GM21423 (cell line): Measurements from ENCODE around the gene TRAPPC5.

Source experiments
- ATAC-seq: cut with Tn5 transposase; IDR thresholded peaks from one replicate; pipeline ENCODE4 v1.9.1; 2021; ENCODE audit warnings: mild to moderate bottlenecking, moderate library complexity; ENCODE audit not compliant: unreplicated experiment

The TRAPPC5 gene

DNA sequence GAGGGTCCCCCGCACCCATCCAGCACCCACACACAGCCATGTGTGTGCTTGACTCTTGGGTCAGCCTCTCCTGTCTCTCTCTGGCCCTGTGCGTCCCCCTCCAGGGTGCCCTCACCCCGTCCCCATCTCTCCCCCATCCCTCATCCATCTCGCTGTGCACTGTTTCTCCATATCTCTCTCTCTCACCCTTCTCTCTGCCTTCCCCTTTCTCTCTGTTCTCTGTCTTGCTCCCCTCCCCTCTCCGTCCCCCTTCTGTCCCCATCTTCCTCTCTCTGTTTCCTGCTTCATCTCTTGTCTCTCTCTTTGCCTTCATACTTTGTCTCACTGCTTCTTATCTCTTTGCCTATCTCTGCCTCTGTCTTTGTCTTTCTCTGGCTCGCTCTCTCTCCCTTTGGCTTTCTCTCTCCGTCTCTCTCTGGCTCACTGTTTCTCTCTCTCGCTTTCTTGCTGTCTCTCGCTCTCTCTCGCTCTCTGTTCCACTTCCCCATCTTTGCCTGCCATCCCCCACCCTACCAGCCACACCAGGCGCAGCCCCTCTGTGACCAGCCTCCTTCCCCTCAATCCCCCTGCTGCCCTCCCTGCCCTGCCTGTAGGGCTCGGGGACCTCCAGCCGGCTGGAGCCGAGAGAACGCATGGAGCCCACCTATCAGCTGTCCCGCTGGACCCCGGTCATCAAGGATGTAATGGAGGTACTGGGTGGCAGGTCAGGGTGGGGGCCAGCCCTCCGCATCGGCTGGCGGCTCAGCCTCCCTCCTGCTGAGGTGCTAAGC, 34.8 kb upstream of the TRAPPC5 start:
- no peak for ATAC-seq

DNA sequence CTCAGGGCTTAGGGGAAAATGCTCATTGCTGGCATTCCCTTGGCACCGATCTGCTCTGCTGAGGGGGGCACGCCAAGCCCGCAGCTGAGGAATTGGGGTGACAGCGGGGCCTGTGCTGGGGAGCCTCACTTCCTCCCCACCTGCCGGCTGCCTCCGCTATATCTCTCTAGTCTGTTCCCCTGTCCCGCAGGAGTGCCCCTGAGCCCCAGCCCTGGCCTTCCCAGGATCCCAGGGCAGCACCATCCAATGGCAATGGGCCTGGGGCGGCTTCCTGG, 34.3 kb upstream of the TRAPPC5 start:
- no peak for ATAC-seq

DNA sequence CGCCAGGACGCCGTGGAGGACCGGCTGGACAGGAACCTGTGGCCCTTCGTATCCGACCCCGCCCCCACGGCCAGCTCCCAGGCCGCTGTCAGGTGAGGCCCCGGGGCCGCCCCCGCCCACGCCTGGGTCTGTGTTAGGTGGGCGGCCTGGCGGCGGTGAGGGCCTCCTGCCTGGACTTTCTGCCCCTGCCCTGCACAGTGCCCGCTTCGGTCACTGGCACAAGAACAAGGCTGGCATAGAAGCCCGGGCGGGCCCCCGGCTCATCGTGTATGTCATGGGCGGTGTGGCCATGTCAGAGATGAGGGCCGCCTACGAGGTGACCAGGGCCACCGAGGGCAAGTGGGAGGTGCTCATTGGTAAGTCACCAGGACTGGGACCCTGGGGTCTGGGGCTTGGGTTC, 33.5 kb upstream of the TRAPPC5 start:
- ATAC-seq, result no peak

DNA sequence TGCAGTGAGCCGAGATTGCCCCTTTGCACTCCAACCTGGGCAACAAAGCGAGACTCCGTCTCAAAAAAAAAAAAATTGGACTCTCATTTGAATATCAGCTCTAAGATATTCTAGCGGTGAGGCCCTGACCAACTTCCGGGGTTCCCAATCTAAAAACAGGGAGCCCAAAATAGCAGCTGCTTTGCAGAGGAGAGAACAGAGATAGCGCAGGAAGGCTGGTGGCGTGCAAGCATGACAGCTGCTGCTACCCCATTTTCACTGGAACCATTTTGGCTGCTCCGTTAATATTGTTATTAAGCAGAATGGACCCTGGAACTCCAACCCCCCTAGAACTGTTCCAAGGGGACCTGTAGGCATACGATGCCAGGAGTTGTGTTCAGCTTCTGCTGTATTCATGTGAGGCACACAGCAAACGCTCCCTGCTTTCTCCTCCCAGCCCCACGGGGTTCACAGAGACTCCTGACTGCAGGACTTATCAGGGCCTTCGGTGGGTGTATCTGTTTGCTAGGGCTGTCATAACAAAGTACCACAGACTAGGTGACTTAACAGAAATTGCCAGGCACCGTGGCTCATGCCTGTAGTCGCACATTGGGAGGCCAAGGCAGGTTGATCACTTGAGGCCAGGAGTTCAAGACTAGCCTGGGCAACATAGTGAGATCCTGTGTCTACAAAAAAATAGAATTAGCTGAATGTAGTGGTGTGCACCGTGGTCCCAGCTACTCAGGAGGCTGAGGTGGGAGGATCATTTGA, 32.2 kb upstream of the TRAPPC5 start:
- ATAC-seq, result no peak

DNA sequence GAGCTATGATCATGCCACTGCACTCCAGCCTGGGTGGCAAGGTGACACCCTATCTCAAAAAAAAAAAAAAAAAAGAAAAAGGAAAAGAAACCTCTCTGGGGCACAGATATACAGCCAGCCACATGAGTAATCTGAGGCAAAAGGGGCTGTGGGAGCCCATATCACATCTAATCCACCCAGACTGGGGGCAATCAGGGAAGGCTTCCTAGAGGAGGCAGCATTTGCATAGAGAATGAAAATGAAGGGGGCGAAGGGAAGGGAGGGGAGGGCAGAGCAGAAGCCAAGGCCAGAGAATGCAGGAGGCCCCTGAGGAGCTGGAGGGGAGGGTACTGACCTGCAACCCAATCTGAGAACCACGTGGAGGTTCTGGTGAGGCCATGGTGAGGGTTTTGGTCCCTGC, 30.5 kb upstream of the TRAPPC5 start:
- no peak for ATAC-seq

DNA sequence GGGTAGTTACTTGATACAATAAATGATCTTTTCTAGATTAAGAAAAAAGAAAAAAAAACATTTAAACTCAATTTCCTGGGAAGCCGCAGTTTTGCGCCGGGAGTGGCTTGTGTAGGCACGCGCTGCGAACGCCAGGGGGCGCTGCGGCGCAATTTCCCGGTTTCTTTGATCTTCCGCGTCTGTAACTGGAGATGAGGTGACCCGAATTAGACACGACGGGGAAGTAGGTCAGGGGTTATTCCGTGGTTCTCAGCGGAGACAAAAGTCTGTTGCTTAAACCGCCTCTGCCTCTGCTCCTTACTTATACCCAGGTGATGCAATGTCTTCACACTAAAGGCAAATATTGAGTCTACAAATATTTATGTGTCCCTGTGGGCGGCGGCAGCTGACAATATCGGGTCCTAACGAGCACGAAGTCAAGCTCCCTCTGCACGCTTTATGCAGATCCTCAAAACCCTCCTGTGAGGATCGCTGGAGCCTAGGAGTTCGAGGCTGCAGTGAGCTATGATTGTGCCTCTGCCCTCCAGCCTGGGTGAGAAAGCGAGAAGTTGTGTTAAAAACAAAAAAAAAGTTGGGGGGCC, 28.5 kb upstream of the TRAPPC5 start:
- ATAC-seq, result no peak

DNA sequence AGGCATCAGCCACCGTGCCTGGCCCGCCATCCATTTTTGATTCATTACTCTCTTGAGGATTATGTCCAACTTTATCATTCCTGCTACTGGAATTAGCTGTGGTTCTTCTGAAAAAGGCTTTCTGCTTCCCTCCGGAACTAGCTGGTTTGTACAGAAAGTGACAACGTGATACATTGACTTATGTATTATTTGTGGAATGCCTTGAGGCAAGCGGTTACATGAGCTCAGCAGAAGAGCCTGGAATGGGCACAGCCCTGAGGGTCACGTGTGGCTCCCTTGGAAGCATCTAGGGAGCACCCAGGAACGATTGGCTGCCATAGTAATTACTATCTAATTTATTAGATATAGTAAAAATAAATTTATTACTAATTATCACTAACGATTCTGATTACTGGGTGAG, 26.2 kb upstream of the TRAPPC5 start:
- no peak for ATAC-seq

DNA sequence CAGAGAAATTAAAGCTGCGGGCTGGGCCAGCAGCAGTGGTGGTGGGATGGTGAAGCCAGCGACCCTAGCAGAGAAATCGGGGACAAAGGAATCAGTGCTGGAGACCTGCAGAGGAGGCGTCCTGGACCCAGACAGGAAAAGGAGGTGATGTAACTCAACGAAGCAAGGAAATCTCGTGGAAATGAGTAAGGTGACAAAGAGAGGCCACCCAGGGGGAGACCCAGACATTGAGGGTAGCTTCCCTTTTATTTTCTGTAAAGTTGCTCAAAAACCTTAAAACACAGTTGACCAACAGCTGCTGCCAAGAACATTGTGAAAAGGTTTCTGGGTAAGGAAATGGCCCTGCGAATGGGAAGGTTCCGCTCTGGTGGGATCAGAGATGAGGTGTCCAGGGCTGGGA, 25.1 kb upstream of the TRAPPC5 start:
- no peak for ATAC-seq

DNA sequence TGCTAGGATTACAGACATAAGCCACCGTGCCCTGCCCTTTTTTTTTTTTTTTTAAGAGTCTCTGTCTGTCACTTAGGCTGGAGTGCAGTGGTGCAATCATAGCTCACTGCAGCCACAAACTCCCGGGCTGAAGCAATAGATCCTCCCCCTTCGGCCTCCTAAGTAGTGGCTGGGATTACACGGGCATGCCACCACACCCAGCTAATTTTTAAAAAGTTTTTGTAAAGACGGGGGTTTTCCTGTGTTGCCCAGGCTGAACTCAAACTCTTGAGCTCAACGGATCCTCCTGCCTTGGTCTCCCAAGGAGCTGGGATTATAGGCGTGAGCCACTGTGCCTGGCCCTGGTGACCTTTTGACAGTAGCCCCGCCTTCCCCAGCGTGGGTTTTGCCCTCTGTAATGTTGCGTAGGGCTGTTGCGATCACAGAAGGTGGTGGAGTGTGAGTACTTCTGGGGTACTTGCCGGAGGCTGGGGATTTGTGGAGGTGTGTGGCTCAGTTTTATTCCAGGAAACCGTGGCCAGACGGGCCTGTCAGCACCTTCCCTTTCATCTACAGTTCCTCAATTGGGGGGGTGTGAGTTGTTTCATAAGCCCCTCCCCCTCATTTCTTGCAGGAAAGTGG, 23.4 kb upstream of the TRAPPC5 start:
- ATAC-seq, result no peak

DNA sequence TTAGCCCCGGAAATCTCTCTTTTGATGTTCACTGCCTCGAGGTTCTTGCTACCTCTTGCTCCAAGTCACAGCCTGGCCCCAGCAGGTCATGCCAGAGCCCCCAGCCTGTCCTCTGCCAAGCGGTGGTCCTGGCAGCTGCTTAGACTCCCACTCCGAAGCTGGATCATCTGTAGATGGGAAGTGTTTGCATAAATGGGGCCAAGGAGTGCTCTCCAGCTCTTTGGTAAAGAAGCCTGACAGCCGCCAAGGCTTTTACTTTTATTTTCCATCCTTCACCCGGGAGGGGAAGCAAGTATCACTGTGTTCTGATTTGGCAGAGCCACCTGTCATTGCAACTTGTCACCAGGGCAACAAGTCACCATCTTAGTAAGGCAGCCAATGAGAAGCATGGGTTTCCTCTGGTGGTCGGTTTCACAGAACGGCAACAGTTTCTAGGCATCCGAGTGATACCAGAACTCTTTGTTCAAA, 22.4 kb upstream of the TRAPPC5 start:
- peak; percentile 68 for ATAC-seq

DNA sequence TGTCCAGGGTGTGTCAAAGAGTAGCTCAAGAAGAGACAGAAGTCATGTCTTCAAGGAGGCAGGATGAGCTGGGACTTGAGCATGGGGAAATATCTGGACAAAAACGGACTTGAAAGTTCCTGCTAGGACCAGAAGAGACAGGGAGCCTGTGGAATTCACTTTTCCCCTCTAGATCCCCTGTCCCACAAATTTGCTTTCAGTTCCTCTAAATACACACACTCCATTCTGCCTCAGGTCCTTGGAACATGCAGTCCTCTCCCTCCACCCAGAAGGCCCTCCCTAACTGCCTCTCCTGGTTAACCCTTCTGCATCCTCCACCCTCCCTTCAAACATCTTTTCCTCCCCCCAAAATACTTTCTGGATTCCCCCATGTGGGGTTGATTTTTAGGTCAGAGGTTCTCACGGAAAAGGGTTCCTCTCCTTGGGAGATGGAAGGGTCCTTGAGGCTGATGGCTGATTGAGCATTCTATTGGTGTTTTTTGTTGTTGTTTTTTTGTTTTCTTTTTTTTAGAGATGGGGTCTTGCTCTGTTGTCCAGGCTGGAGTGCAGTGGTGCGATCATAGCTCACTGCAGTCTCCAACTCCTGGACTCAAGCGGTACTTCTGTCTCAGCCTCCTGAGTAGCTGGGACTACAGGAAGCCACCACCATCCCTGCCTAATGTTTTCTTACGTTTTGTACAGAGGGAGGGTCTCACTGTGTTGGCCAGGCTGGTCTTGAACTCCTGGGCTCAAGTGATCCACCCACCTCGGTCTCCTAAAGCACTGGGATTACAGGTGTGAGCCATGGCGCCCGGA, 18.7 kb upstream of the TRAPPC5 start:
- ATAC-seq, result no peak

DNA sequence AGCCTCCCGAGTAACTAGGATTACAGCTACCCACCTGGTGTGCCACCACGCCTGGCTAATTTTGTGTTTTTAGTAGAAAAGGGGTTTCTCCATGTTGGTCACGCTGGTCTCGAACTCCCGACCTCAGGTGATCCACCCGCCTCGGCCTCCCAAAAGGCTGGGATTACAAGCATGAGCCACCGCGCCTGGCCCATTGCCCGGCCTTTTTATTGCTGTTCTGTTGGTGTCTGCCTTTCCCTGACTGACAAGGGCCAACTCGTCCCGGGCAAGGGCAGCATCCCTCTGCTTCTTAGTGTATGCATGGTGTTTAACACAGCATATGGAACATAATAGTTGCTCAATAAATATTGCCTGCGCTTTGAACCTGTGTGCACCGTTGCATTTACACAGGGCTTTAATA, 18.0 kb upstream of the TRAPPC5 start:
- ATAC-seq, result no peak

DNA sequence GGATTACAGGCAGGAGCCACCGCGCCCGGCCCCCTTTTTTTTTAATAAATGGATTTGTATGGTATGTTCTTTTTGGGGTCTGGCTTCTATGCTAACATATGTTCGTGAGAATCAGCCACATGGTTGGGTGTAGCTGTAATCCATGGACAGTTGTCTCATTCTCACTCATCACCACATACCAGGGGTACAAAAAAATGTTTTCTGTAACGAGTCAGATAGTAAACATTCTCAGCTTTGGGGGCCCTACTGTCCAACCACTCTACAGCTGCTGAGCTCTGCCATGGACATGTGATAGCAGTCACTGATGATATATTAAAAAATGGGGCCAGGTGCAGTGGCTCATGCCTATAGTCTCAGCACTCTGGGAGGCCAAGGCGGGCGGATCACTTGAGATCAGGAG, 16.9 kb upstream of the TRAPPC5 start:
- ATAC-seq, result no peak

DNA sequence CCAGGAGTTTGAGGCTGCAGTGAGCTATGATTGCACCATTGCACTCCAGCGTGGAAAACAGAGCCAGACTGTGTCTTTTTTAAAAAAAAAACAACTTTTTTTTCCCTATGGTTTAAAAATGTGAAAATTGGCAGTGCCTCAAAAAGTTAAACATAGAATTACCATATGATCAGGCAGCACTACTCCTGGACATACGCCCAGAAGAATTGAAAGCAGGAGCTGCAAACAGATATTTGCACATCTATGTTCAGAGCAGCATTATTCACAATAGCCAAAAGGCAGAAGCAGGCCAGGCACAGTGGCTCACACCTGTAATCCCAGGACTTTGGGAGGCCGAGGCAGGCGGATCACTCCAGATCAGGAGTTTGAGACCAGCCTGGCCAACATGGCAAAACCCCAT, 15.6 kb upstream of the TRAPPC5 start:
- no peak for ATAC-seq

DNA sequence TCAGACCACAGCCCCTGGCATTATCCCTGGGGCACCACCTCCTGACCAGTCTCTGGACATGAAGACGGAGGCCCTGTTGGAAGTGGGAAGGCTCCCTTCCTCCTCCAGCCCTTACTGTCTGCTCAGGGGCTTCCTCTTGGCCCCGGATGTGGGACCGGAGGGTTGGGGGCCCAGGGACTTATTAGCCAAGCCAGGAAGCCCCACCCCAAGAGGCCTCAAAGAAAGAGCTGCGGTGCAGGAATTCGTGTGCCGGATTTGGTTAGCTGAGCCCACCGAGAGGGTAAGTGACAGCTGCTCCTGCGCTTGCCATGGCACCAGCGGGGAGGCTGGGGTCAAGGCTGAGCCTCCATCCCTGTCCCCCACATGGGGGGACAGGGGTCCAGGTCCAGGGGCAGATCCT, 11.8 kb upstream of the TRAPPC5 start, which contains the start of gene RETN:
Gene RETN (plus strand): TSS at position 208 of the 400 bp plus-strand sequence. CDS start 278 bp downstream, outside the sequence.
- no peak for ATAC-seq

DNA sequence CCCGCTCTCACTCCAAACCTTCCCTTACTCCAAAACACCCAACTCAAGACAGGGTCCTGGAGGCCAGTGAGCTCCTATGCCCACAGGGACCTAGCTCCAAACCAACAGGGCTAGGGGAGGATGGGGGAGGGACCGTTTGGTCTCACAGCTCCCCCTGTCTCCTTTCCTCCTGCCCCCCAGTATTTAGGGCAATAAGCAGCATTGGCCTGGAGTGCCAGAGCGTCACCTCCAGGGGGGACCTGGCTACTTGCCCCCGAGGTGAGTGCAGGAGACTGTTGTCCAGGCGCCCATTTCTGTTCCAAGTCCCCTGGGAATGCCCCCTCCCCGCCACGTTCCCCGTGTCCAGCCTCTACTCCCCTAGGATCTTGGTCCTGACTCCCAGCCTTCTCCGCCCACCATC, 11.0 kb upstream of the TRAPPC5 start:
- ATAC-seq, result no peak

DNA sequence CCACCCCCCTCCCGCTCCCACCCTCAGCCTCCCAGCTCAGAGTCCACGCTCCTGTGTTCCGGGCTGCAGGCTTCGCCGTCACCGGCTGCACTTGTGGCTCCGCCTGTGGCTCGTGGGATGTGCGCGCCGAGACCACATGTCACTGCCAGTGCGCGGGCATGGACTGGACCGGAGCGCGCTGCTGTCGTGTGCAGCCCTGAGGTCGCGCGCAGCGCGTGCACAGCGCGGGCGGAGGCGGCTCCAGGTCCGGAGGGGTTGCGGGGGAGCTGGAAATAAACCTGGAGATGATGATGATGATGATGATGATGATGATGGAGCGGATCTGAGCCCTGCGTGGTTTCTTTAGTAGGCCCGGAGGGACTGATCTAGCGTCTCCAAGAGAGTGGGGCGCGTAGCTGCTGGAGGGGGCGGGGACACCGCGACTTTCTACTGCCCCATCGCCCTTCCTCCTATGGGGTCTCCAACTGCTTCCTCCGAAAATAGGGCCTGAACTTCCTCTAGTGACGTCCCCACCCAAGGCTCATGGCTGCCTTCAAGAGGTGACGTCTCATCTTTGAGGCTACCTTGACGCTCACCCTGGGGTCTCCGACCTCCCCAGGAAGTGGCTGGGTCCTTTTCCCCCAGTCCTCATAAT, 10.4 kb upstream of the TRAPPC5 start:
- ATAC-seq, result no peak

DNA sequence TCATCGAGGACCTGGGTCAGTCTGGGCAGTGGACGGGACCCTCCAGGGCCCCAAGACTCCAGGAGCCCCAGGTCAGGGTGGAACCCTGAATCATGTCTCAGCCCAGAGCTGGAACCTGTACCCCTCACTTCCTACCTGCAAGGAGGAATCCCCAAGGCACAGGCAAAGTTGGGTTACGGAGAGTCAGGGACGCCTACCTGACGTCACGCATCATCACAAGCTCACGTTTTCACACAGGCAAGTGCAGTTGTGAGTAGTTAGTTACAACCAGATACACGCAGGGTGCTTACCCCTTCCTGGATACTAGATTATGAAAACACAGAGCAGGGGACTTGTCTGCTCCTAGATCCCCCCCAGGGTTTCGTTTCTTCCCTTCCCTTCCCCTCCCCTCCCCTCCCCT, 9.8 kb upstream of the TRAPPC5 start:
- ATAC-seq, result no peak

DNA sequence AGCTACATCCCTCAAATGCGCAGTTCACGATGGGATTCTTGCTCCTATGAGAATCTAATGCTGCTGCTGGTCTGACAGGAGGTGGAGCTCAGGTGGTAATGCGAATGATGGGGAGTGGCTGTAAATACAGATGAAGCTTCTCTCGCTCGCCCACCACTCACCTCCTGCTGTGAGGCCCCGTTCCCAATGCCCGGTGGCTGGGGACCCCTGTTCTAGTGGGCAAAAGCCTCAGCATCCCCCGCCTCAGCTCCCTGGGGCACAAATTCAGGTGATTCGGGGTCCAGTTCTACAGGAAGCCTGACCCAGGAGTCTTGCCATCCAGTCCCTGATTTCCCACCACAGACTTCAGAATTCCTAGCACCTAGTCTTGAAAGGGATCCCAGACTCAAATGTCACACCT, 8.1 kb upstream of the TRAPPC5 start:
- no peak for ATAC-seq
